ENCODE data around the gene THSD1.
"Not testable (repeated sequence)": the region's sequence is repeated elsewhere in the genome, so short reads cannot be mapped to it uniquely, and the experiment has no call there.

- not testable (repeated sequence) for TF ChIP-seq EZH2 (IDR thresholded peaks at IDR 0.05; ENCODE audit: insufficient read depth, poor library complexity, severe bottlenecking); EZH2phosphoT487 (IDR thresholded peaks at IDR 0.05; ENCODE audit: insufficient read depth, low read depth)
Observed at GRCh38 chr13:52408071-52408658, 2.2 kb upstream of the THSD1 start.

Measured in GM23248 (cell line).